GM08714 (cell line): Measurements from ENCODE around the gene TREML2.

ENCODE experiments used
- H3K4me3 ChIP-seq: fragments of 200-500 bp; sonication (Bioruptor generic); 2 replicates; pipeline ENCODE4 v1.5.1; 2014; ENCODE audit warnings: mild to moderate bottlenecking, low read length, inconsistent platforms
- ZNF274 ChIP-seq: IDR thresholded peaks from 2 replicates; pipeline ENCODE4 v1.6.1; 2012; ENCODE audit warnings: mild to moderate bottlenecking, low read depth, low read length

The TREML2 gene

GRCh38 chr6:41222513-41222912, 21.6 kb upstream of the TREML2 start:
- no peak overlapping the region for H3K4me3 ChIP-seq
- TF ChIP-seq ZNF274: no peak

DNA sequence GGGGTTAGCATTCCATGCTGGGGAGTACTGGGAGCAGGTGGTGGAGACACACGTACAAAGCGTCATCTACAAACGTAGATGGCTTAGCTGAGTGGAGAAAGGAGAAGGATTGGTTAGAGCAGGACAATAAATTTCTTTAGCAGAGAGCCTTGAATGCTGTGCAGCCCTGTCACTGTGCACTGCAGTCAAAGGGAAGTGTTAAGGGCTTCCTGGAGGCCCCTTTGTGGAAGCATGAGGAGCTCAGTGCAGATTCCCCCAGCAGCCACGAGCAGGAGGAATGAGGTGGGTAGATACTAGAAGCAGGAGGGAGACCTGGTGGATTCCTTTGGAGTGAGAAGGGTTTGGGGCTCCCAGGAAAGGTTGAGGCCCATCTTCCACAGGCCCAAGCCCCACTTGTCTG, 21.1 kb upstream of the TREML2 start:
- no peak for TF ChIP-seq ZNF274
- no peak overlapping the region for H3K4me3 ChIP-seq

DNA sequence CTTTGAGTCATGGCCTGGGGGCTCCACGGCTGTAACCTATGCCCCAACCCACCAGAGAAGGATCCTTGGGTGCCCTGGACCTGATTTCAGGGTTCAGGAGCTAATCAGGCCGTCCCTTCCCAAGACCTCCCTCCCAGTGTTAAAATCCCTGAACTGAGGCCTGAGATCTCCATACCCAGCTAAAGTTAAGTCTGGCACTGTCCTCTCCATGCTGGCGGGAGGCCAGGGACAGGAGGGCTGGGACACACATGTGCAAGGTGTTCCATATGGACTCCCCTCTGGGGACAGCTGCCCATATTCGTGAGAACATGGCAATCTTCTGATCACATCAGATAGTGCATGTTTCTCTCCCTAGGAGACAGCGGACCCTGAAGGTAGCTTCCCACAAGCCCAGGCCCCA, 15.7 kb upstream of the TREML2 start:
- no peak overlapping the region for H3K4me3 ChIP-seq
- TF ChIP-seq ZNF274: no peak

- no peak overlapping the region for H3K4me3 ChIP-seq
- TF ChIP-seq ZNF274: no peak
Measured at GRCh38 chr6:41215777-41216176, 14.8 kb upstream of the TREML2 start.

- no peak overlapping the region for H3K4me3 ChIP-seq
- no peak for TF ChIP-seq ZNF274
Measured at GRCh38 chr6:41214559-41215238, 13.8 kb upstream of the TREML2 start.

DNA sequence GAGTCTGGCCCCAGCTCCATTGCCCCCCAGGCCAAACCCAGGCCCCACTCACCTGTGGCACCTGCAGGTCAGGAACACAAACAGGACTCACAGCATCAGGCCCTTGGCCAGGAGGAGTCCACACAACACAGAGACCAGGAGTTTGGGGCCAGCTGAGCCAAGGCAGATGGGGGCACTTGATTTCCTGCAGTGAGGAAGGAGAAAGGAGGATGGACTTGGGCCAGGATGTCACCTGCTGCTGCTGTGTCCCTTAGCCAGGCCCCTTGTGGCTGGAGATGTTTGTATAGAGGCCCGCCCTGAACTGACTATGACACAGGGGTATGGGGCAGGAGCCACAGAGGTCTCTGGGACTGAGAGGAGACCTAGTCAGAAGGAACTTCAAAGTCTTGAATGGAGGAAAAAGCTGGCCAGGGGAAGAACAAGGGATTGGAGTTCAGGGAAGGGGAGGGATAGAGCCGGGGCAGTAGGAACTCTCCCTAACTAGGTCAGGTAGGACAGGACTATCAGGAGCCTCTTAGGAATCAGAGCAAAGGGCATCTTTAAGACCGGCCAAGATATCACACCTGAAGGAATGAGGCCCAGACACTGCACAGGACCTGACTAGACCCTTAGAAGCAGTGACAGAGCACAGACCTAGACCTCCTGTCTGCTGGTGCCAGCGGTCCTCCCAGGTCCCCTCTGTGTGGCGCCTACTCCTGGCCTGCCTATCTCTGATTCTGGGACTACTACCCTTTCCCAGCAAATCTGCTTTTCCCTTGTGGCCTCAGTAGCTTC, 8.8 kb upstream of the TREML2 start:
- TF ChIP-seq ZNF274: no peak
- H3K4me3 ChIP-seq: no peak overlapping the region

GRCh38 chr6:41208439-41209106, 7.6 kb upstream of the TREML2 start:
- H3K4me3 ChIP-seq: no peak overlapping the region
- no peak for TF ChIP-seq ZNF274

DNA sequence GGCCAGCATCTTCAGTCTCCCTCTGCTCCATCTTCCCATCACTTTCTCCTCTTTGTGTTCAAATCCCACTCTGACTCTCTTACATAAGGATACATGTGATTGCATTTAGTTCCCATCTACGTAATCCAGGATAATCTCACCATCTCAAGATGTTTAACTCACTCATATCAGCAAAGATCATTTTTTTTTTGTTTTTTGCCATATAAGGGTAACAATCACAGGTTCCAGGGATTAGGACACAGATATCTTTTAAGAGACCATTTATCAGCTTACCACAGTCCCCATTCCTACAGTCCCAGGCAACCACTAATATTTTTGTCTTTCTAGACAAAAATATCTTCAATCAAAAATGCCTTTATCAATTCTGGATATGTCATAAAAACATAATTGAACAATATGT, 3.2 kb upstream of the TREML2 start:
- TF ChIP-seq ZNF274: no peak
- H3K4me3 ChIP-seq: no peak overlapping the region

DNA sequence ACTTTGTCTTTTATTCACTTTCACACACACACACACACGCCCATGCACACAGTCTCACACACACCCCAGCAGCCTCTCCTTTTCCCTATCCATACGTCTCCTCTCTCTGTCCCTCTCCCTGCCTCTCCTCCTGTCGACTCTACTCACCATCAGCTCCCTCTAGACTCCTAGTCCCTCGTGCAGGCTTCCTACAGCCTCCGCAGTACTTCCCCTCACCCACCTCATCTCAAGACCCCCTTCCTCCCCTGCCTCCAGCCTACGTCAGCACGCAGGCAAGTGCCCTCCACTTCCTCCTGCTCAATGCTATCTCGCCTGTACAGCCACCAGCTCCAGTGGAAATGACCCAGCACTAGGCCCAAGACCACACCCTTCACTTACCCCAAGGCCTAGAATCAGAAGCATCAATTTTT, 820 bp upstream of the TREML2 start:
- H3K4me3 ChIP-seq: no peak overlapping the region; the same call in 1 of the 2 replicates
- TF ChIP-seq ZNF274: no peak

- no peak for TF ChIP-seq ZNF274
- H3K4me3 ChIP-seq: peak overlapping the region; percentile 21; the same call in 1 of the 2 replicates
Measured at GRCh38 chr6:41200296-41200900, 551 bp downstream of the TREML2 start.

- H3K4me3 ChIP-seq: no peak overlapping the region; the same call in 1 of the 2 replicates
- no peak for TF ChIP-seq ZNF274
Measured at GRCh38 chr6:41199552-41200246, 1.2 kb downstream of the TREML2 start.

DNA sequence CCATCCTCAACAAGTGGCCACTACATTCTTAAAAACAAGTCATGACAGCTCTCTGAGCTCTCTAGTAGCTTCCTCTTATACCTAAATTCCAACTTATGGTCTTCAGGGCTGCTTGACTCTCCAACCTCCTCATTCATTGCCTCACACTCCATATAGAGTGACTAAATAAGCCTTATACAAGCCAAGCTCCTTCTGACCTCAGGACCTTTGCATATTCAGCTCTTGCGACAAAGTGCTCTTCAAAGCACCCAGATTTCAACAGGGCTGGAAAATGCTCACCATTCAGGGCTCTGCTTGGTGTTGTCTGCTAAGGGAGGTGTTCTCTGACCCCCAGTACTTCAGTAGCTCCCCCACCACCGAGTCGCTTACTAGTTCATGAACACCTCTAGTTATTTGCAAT, 3.7 kb downstream of the TREML2 start:
- TF ChIP-seq ZNF274: no peak
- H3K4me3 ChIP-seq: no peak overlapping the region

GRCh38 chr6:41194386-41194785, 6.6 kb downstream of the TREML2 start:
- H3K4me3 ChIP-seq: no peak overlapping the region
- no peak for TF ChIP-seq ZNF274

DNA sequence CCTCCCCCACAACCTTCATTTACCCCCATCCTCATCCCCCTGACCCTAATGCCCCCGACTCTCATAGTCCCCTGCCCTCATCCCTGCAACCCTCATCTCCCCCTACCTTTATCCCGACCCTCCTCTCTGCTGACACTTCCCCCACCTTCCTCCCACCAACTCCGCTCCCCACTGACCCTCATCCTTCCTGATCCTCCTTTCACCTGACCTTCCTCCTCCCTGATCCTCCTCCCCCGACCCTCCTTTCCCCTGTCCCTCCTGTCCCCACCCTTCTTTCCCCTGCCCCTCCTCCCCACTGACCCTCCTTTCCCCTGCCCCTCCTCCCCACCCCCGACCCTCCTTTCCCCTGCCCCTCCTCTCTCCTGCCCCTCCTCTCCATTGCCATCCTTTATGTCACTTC, 7.1 kb downstream of the TREML2 start:
- no peak for TF ChIP-seq ZNF274
- H3K4me3 ChIP-seq: no peak overlapping the region
